Stimulated activated CD4-positive, alpha-beta T cell treated with anti-CD3 and anti-CD28 coated beads, Interleukin-1b, Interleukin-23, amount 100 ng/mL, for 24 hours (primary cell): ENCODE data around the gene STXBP1.

Experiments
- DNase-seq, 4 experiments: peaks; one replicate each; pipeline ENCODE4 v3.0.0-alpha.2; 2020; ENCODE audit warnings: low read depth in 4 of 4, low spot score in 1 of 4

STXBP1 gene

GRCh38 chr9:127611899-127612790, at the start of gene STXBP1:
Gene STXBP1, plus strand, starts transcription at chr9:127612277. Its CDS starts 127 bp downstream, at chr9:127612404.
- DNase-seq = peak; percentile 55 to 85 (median 73)

GRCh38 chr9:127562279-127562796, 49.7 kb upstream of the STXBP1 start:
- no peak for DNase-seq

- no peak for DNase-seq
Observed at GRCh38 chr9:127562841-127563401, 49.2 kb upstream of the STXBP1 start.

GRCh38 chr9:127563579-127563978, 48.5 kb upstream of the STXBP1 start:
- DNase-seq = no peak

GRCh38 chr9:127565231-127565630, 46.8 kb upstream of the STXBP1 start:
- DNase-seq = no peak

- DNase-seq = no peak
Observed at GRCh38 chr9:127566351-127567001, 45.6 kb upstream of the STXBP1 start.

- DNase-seq = no peak
Observed at GRCh38 chr9:127567035-127567729, 44.9 kb upstream of the STXBP1 start.

- no peak for DNase-seq
Observed at GRCh38 chr9:127567730-127568617, 44.1 kb upstream of the STXBP1 start.

GRCh38 chr9:127568618-127568970, 43.5 kb upstream of the STXBP1 start:
- DNase-seq = no peak

- DNase-seq = peak; percentile 47 to 77 (median 66)
Observed at GRCh38 chr9:127568971-127569885, 42.8 kb upstream of the STXBP1 start.

GRCh38 chr9:127569886-127570401, 42.1 kb upstream of the STXBP1 start:
- no peak for DNase-seq

GRCh38 chr9:127570533-127571111, 41.5 kb upstream of the STXBP1 start:
- no peak for DNase-seq

- no peak for DNase-seq
Observed at GRCh38 chr9:127571971-127572370, 40.1 kb upstream of the STXBP1 start.

GRCh38 chr9:127572961-127573721, 38.9 kb upstream of the STXBP1 start:
- DNase-seq = no peak

GRCh38 chr9:127574072-127574993, 37.7 kb upstream of the STXBP1 start:
- peak in 1 of 4 experiments; percentile 14 for DNase-seq

- no peak for DNase-seq
Observed at GRCh38 chr9:127575875-127576778, 36.0 kb upstream of the STXBP1 start.
